Inflammatory macrophage treated with lipopolysaccharide for 4 hours (primary cell): ENCODE data around the gene PJA1.

Experiments
- DNase-seq: peaks from one replicate; pipeline ENCODE4 v3.0.0-alpha.2; 2020

The PJA1 gene

GRCh38 chrX:69142788-69143469, 22.3 kb downstream of the PJA1 start:
- no peak for DNase-seq

- no peak for DNase-seq
Measured at GRCh38 chrX:69140837-69141236, 24.4 kb downstream of the PJA1 start.

- DNase-seq: no peak
Measured at GRCh38 chrX:69139516-69139915, 25.7 kb downstream of the PJA1 start.

- DNase-seq: no peak
Measured at GRCh38 chrX:69138512-69138911, 26.7 kb downstream of the PJA1 start.

- DNase-seq: no peak
Measured at GRCh38 chrX:69138118-69138390, 27.2 kb downstream of the PJA1 start.

- DNase-seq: no peak
Measured at GRCh38 chrX:69137371-69138117, 27.7 kb downstream of the PJA1 start.

- no peak for DNase-seq
Measured at GRCh38 chrX:69136546-69137331, 28.5 kb downstream of the PJA1 start.

- peak; percentile 1 for DNase-seq
Measured at GRCh38 chrX:69133921-69134542, 31.2 kb downstream of the PJA1 start.

- no peak for DNase-seq
Measured at GRCh38 chrX:69131886-69132285, 33.4 kb downstream of the PJA1 start.

GRCh38 chrX:69130439-69130838, 34.8 kb downstream of the PJA1 start:
- DNase-seq: no peak

GRCh38 chrX:69128588-69128987, 36.7 kb downstream of the PJA1 start:
- DNase-seq: no peak

GRCh38 chrX:69127466-69127865, 37.8 kb downstream of the PJA1 start:
- DNase-seq: no peak

GRCh38 chrX:69126642-69127041, 38.6 kb downstream of the PJA1 start:
- DNase-seq: no peak

GRCh38 chrX:69125094-69125493, 40.2 kb downstream of the PJA1 start:
- no peak for DNase-seq

- no peak for DNase-seq
Measured at GRCh38 chrX:69124108-69124507, 41.1 kb downstream of the PJA1 start.

GRCh38 chrX:69123481-69123880, 41.8 kb downstream of the PJA1 start:
- no peak for DNase-seq

GRCh38 chrX:69121321-69122000, 43.8 kb downstream of the PJA1 start:
- no peak for DNase-seq

GRCh38 chrX:69120476-69120875, 44.8 kb downstream of the PJA1 start:
- no peak for DNase-seq

- DNase-seq: no peak
Measured at GRCh38 chrX:69119122-69119521, 46.1 kb downstream of the PJA1 start.

- no peak for DNase-seq
Measured at GRCh38 chrX:69117876-69118526, 47.3 kb downstream of the PJA1 start.

GRCh38 chrX:69116077-69116476, 49.2 kb downstream of the PJA1 start:
- DNase-seq: no peak

GRCh38 chrX:69113723-69114122, 51.5 kb downstream of the PJA1 start:
- DNase-seq: no peak
